ENCODE results near the gene LYPLAL1. TPM values are rescaled to one million over a fixed set of nuclear protein-coding genes. Genes with fewer than 3 reads are reported as not detected.

Gene LYPLAL1
- total and polyA plus RNA-seq, 2 of the 13 experiments (the other 11 are each of a cell fraction or from before 2014, with no cell fraction given) = 17.0 to 31.6 TPM

GRCh38 chr1:219173758-219174459 lies at the start of gene LYPLAL1 (continued):
- 0 out of 2 replicates have a peak, but pooled peaks have one; percentile 73 for TF ChIP-seq ZNF616 (CRISPR knock-in tag; IDR thresholded peaks at IDR 0.05; ENCODE audit: low read depth)
- 0 out of 2 replicates have a peak, but pooled peaks have one; percentile 47 for TF ChIP-seq ZFP90 (CRISPR knock-in tag; IDR thresholded peaks at IDR 0.05; ENCODE audit: borderline replicate concordance)
- no peak for TF ChIP-seq ZNF652 (CRISPR knock-in tag; IDR thresholded peaks at IDR 0.05; ENCODE audit: borderline replicate concordance, low read depth)
- no peak for TF ChIP-seq ZNF562 (CRISPR knock-in tag; IDR thresholded peaks at IDR 0.05; ENCODE audit: borderline replicate concordance)
- TF ChIP-seq RBFOX2 (IDR thresholded peaks at IDR 0.05; ENCODE audit: low read depth, low read length) = peak; percentile 100
- peak; percentile 77; the same call in 1 of the 2 replicates for TF ChIP-seq SAFB2 (CRISPR knock-in tag; IDR thresholded peaks at IDR 0.05; ENCODE audit: borderline replicate concordance, low read depth)
- TF ChIP-seq HNF1B (CRISPR knock-in tag; IDR thresholded peaks at IDR 0.05) = peak; percentile 58
- TF ChIP-seq PRMT3 (CRISPR knock-in tag; IDR thresholded peaks at IDR 0.05; ENCODE audit: borderline replicate concordance, low read depth) = no peak
- TF ChIP-seq ZNF609 (CRISPR knock-in tag; IDR thresholded peaks at IDR 0.05; ENCODE audit: borderline replicate concordance) = peak; percentile 56; the same call in 1 of the 2 replicates
- TF ChIP-seq ZNF33B (CRISPR knock-in tag; IDR thresholded peaks at IDR 0.05) = peak; percentile 80; the same call in 1 of the 2 replicates
- 0 out of 2 replicates have a peak, but pooled peaks have one; percentile 46 for TF ChIP-seq MIER3 (CRISPR knock-in tag; IDR thresholded peaks at IDR 0.05; ENCODE audit: borderline replicate concordance)
- no peak for TF ChIP-seq CREB3 (CRISPR knock-in tag; IDR thresholded peaks at IDR 0.05)
- peak; percentile 86; the same call in 1 of the 2 replicates for TF ChIP-seq ZFP91 (CRISPR knock-in tag; IDR thresholded peaks at IDR 0.05; ENCODE audit: borderline replicate concordance)
- TF ChIP-seq ZNF337 (CRISPR knock-in tag; IDR thresholded peaks at IDR 0.05; ENCODE audit: borderline replicate concordance, low read depth) = peak; percentile 85; the same call in 1 of the 2 replicates
- TF ChIP-seq ZSCAN5A (CRISPR knock-in tag; IDR thresholded peaks at IDR 0.05; ENCODE audit: borderline replicate concordance) = peak; percentile 91
